ENCODE results near the gene ATAD3A.

The ATAD3A gene

GRCh38 chr1:1561801-1562470 is 50.0 kb downstream of the ATAD3A start:
- H3K4me1 ChIP-seq (ENCODE audit: control insufficient read depth, insufficient read depth, low read length): no peaks in the 10 kb centered on the region
- H3K27me3 ChIP-seq (ENCODE audit: control insufficient read depth, insufficient read depth, low read length): no peaks in the 10 kb centered on the region
- no peaks in the 10 kb centered on the region for H3K9me3 ChIP-seq (ENCODE audit: control insufficient read depth, insufficient read depth, low read depth, low read length)
- H3K9ac ChIP-seq (ENCODE audit: low read length): no peak overlapping the region
- H3K27ac ChIP-seq (ENCODE audit: low read depth, low read length): no peak overlapping the region
- H3K36me3 ChIP-seq (ENCODE audit: control insufficient read depth, insufficient read depth, low read length): peaks cover 58% of the 10 kb centered on the region
- no peak overlapping the region for H3K4me3 ChIP-seq (ENCODE audit: low read depth, low read length)

DNA sequence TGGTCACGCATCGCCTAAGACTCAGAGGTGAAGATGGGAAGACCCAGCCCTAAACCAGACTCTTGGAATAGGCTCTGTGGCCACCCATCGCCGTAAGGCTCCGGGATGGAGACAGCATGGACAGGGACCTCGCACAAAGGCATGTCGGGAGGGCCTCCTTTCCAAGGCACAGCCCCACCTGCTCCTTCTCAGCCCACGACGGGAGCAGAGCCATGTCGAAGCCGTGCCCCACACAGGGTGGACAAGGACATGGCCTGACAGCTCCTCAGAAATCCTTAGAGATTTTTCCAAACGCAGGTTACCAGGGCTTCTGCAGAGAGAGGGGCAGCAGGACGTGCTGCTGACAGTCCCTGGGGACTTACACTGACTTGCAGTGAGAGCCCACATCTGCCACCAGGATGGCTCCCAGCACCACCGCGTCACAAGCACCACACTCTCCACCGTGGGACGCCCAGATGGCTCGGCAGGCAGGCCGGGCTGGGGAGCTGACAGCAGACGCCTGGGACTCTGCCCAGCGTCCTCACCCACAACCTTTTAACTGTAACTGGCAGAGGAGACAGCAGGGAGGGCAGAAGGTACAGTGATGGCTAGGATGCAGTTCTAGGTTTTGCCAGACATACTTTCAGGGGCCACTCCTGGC is 50.7 kb downstream of the ATAD3A start:
- Histone ChIP-seq H3K4me1 (ENCODE audit: control insufficient read depth, insufficient read depth, low read length) (no peaks in the 10 kb centered on the region; the same call in 1 of the 2 replicates), H3K9me3 (ENCODE audit: control insufficient read depth, insufficient read depth, low read depth, low read length) (no peaks in the 10 kb centered on the region), H3K36me3 (ENCODE audit: control insufficient read depth, insufficient read depth, low read length) (peaks cover 58% of the 10 kb centered on the region), H3K4me3 (ENCODE audit: low read depth, low read length) (no peak overlapping the region), H3K27ac (ENCODE audit: low read depth, low read length) (no peak overlapping the region), H3K9ac (ENCODE audit: low read length) (no peak overlapping the region), H3K27me3 (ENCODE audit: control insufficient read depth, insufficient read depth, low read length) (no peaks in the 10 kb centered on the region)

- Histone ChIP-seq H3K27me3 (ENCODE audit: control insufficient read depth, insufficient read depth, low read length) (no peaks in the 10 kb centered on the region), H3K36me3 (ENCODE audit: control insufficient read depth, insufficient read depth, low read length) (peaks cover 58% of the 10 kb centered on the region), H3K27ac (ENCODE audit: low read depth, low read length) (no peak overlapping the region), H3K4me3 (ENCODE audit: low read depth, low read length) (no peak overlapping the region), H3K4me1 (ENCODE audit: control insufficient read depth, insufficient read depth, low read length) (no peaks in the 10 kb centered on the region; the same call in 1 of the 2 replicates), H3K9me3 (ENCODE audit: control insufficient read depth, insufficient read depth, low read depth, low read length) (no peaks in the 10 kb centered on the region), H3K9ac (ENCODE audit: low read length) (no peak overlapping the region)
Measured at GRCh38 chr1:1563688-1564087, 51.7 kb downstream of the ATAD3A start.

DNA sequence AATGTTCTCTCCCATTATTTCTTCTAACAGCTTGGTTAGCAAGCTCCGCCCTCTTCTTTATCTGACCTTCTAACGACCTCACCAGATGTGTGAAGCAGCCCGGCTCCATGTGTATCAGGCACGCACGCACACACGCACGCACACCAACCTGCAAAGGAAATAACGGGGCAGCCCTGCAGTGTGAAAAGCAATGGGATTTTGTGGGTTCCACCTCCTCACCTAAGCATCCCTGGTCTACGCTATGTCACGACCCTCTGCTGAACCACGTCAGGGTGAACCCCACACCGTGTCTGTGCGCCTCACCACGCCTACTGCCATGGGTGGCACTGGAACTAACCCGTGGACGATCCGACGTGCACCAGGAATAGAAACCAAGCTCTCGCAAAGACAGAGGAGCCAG is 52.3 kb downstream of the ATAD3A start:
- H3K9ac ChIP-seq (ENCODE audit: low read length): no peak overlapping the region
- no peaks in the 10 kb centered on the region for H3K9me3 ChIP-seq (ENCODE audit: control insufficient read depth, insufficient read depth, low read depth, low read length)
- H3K4me3 ChIP-seq (ENCODE audit: low read depth, low read length): no peak overlapping the region
- peaks cover 60% of the 10 kb centered on the region for H3K36me3 ChIP-seq (ENCODE audit: control insufficient read depth, insufficient read depth, low read length)
- H3K27ac ChIP-seq (ENCODE audit: low read depth, low read length): no peak overlapping the region
- no peaks in the 10 kb centered on the region for H3K27me3 ChIP-seq (ENCODE audit: control insufficient read depth, insufficient read depth, low read length)
- peaks cover under 1% of the 10 kb centered on the region; the same call in 1 of the 2 replicates for H3K4me1 ChIP-seq (ENCODE audit: control insufficient read depth, insufficient read depth, low read length)

GRCh38 chr1:1565340-1565739 is 53.4 kb downstream of the ATAD3A start:
- no peak overlapping the region for H3K9ac ChIP-seq (ENCODE audit: low read length)
- H3K36me3 ChIP-seq (ENCODE audit: control insufficient read depth, insufficient read depth, low read length): peaks cover 60% of the 10 kb centered on the region
- H3K9me3 ChIP-seq (ENCODE audit: control insufficient read depth, insufficient read depth, low read depth, low read length): no peaks in the 10 kb centered on the region

GRCh38 chr1:1567152-1567875 is 55.4 kb downstream of the ATAD3A start:
- no peaks in the 10 kb centered on the region for H3K27me3 ChIP-seq (ENCODE audit: control insufficient read depth, insufficient read depth, low read length)
- peaks cover 46% of the 10 kb centered on the region for H3K36me3 ChIP-seq (ENCODE audit: control insufficient read depth, insufficient read depth, low read length)
- H3K9ac ChIP-seq (ENCODE audit: low read length): no peak overlapping the region
- H3K9me3 ChIP-seq (ENCODE audit: control insufficient read depth, insufficient read depth, low read depth, low read length): no peaks in the 10 kb centered on the region
- no peak overlapping the region for H3K4me3 ChIP-seq (ENCODE audit: low read depth, low read length)
- peaks cover 3% of the 10 kb centered on the region; the same call in 1 of the 2 replicates for H3K4me1 ChIP-seq (ENCODE audit: control insufficient read depth, insufficient read depth, low read length)
- peak overlapping the region; percentile 63 for H3K27ac ChIP-seq (ENCODE audit: low read depth, low read length)

More at GRCh38 chr1:1565340-1565739, 53.4 kb downstream of the ATAD3A start:
- no peak overlapping the region for H3K27ac ChIP-seq (ENCODE audit: low read depth, low read length)
- H3K27me3 ChIP-seq (ENCODE audit: control insufficient read depth, insufficient read depth, low read length): no peaks in the 10 kb centered on the region
- H3K4me1 ChIP-seq (ENCODE audit: control insufficient read depth, insufficient read depth, low read length): peaks cover 3% of the 10 kb centered on the region; the same call in 1 of the 2 replicates
- no peak overlapping the region for H3K4me3 ChIP-seq (ENCODE audit: low read depth, low read length)

GRCh38 chr1:1567891-1568291 is 55.9 kb downstream of the ATAD3A start:
- peak overlapping the region; percentile 9 for H3K9ac ChIP-seq (ENCODE audit: low read length)
- no peaks in the 10 kb centered on the region for H3K27me3 ChIP-seq (ENCODE audit: control insufficient read depth, insufficient read depth, low read length)
- peaks cover 45% of the 10 kb centered on the region for H3K36me3 ChIP-seq (ENCODE audit: control insufficient read depth, insufficient read depth, low read length)
- H3K4me3 ChIP-seq (ENCODE audit: low read depth, low read length): no peak overlapping the region
- H3K9me3 ChIP-seq (ENCODE audit: control insufficient read depth, insufficient read depth, low read depth, low read length): no peaks in the 10 kb centered on the region
- peak overlapping the region; percentile 63 for H3K27ac ChIP-seq (ENCODE audit: low read depth, low read length)
- peaks cover 3% of the 10 kb centered on the region; the same call in 1 of the 2 replicates for H3K4me1 ChIP-seq (ENCODE audit: control insufficient read depth, insufficient read depth, low read length)

DNA sequence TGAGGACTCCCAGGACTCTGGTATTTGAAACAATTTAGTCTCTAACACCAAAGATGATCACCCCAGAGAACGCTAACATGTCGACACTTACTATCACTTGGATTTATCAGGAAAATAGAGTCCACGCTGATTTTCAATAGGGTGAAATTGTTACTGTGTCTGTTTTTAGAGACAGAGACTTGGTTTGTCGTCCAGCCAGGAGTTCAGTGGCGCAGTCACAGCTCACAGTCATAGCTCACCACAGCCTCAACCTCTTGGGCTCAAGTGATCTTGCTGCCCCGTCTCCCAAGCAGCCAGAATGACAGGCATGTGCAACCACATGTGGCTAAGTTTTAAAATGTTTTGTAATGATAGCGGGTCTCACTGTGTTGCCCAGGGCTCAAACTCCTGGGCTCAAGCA is 57.4 kb downstream of the ATAD3A start:
- Histone ChIP-seq H3K9ac (ENCODE audit: low read length) (no peak overlapping the region), H3K27ac (ENCODE audit: low read depth, low read length) (no peak overlapping the region), H3K4me3 (ENCODE audit: low read depth, low read length) (no peak overlapping the region), H3K9me3 (ENCODE audit: control insufficient read depth, insufficient read depth, low read depth, low read length) (no peaks in the 10 kb centered on the region), H3K4me1 (ENCODE audit: control insufficient read depth, insufficient read depth, low read length) (peaks cover 3% of the 10 kb centered on the region; the same call in 1 of the 2 replicates), H3K36me3 (ENCODE audit: control insufficient read depth, insufficient read depth, low read length) (peaks cover 31% of the 10 kb centered on the region), H3K27me3 (ENCODE audit: control insufficient read depth, insufficient read depth, low read length) (no peaks in the 10 kb centered on the region)

GRCh38 chr1:1573843-1574720 is 62.1 kb downstream of the ATAD3A start:
- H3K36me3 ChIP-seq (ENCODE audit: control insufficient read depth, insufficient read depth, low read length): peaks cover 12% of the 10 kb centered on the region
- peak overlapping the region; percentile 99 for H3K9ac ChIP-seq (ENCODE audit: low read length)
- peak overlapping the region; percentile 96 for H3K27ac ChIP-seq (ENCODE audit: low read depth, low read length)
- H3K27me3 ChIP-seq (ENCODE audit: control insufficient read depth, insufficient read depth, low read length): peaks cover 7% of the 10 kb centered on the region; the same call in 1 of the 2 replicates
- H3K4me1 ChIP-seq (ENCODE audit: control insufficient read depth, insufficient read depth, low read length): peaks cover 3% of the 10 kb centered on the region; the same call in 1 of the 2 replicates
- H3K4me3 ChIP-seq (ENCODE audit: low read depth, low read length): peak overlapping the region; percentile 99
- no peaks in the 10 kb centered on the region for H3K9me3 ChIP-seq (ENCODE audit: control insufficient read depth, insufficient read depth, low read depth, low read length)

DNA sequence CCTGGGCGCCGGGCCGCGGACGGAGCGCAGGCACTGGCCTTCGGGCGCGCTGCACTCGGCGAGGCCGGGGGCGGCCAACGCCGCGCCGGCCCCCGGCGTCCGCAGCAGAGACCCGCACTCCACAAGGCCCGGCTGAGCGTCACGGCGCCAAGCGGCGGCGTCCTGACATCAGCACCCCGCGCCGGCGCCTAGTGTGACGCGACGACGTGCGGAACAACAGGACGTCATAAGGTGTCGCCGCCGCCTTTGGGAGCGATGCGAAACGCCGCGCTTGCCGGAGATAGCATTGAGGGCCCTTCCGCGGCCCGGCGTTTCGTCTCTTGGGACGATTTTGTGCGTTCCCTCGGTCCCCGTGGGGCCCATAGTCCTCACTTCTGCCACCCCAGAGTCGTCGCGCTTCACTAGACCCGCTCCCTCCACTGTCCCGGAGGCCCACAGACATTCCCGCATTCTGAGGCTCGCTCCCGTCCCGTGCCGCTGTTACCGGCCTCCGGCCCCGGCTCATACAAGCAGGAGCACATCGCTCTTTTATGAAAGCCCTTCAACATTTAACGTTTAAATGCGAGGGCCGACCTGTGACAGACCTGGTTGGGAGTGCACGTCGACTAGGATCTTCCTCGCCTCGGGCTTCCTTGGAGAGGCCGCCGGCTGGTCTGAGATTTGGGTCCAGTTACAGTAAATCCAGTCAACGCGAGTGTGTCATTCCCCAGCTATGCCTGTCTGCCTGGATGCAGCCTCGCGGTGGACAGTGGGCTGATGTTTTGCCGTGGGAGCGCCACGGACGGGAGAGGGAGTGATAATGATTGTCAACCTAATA is 63.0 kb downstream of the ATAD3A start, which contains the start of gene SSU72:
SSU72 (minus strand) TSS at position 143 of the 817 bp plus-strand sequence. CDS start 306 bp downstream, outside the sequence.
- Histone ChIP-seq H3K4me1 (ENCODE audit: control insufficient read depth, insufficient read depth, low read length) (no peaks in the 10 kb centered on the region; the same call in 1 of the 2 replicates), H3K27ac (ENCODE audit: low read depth, low read length) (peak within 1 kb of the TSS; percentile 96), H3K27me3 (ENCODE audit: control insufficient read depth, insufficient read depth, low read length) (peaks cover 8% of the 10 kb centered on the region; the same call in 1 of the 2 replicates), H3K36me3 (ENCODE audit: control insufficient read depth, insufficient read depth, low read length) (peaks cover 6% of the 10 kb centered on the region), H3K9me3 (ENCODE audit: control insufficient read depth, insufficient read depth, low read depth, low read length) (no peaks in the 10 kb centered on the region), H3K4me3 (ENCODE audit: low read depth, low read length) (peak within 1 kb of the TSS; percentile 99), H3K9ac (ENCODE audit: low read length) (peak within 1 kb of the TSS; percentile 99)
